NK-92 (cell line): ENCODE measurements around the gene KANK2.
"Not testable (repeated sequence)": the region's sequence is repeated elsewhere in the genome, so short reads cannot be mapped to it uniquely, and the experiment has no call there.

Experiments
- DNase-seq: peaks from one replicate; lab custom pipeline; 2025; ENCODE audit not compliant: unreplicated experiment; lab: John Stamatoyannopoulos, UW

KANK2 gene

GRCh38 chr19:11175920-11176319, 21.4 kb downstream of the KANK2 start:
- DNase-seq: no peak

GRCh38 chr19:11174336-11174735, 23.0 kb downstream of the KANK2 start:
- no peak for DNase-seq

GRCh38 chr19:11173516-11174155, 23.7 kb downstream of the KANK2 start:
- DNase-seq: no peak

GRCh38 chr19:11172576-11172975, 24.8 kb downstream of the KANK2 start:
- DNase-seq: no peak

- DNase-seq: no peak
Measured at GRCh38 chr19:11171144-11171543, 26.2 kb downstream of the KANK2 start.

- no peak for DNase-seq
Measured at GRCh38 chr19:11169896-11170678, 27.3 kb downstream of the KANK2 start.

GRCh38 chr19:11168568-11168967, 28.8 kb downstream of the KANK2 start:
- DNase-seq: no peak

GRCh38 chr19:11166281-11167142, 30.8 kb downstream of the KANK2 start:
- no peak for DNase-seq

- no peak for DNase-seq
Measured at GRCh38 chr19:11165486-11166030, 31.8 kb downstream of the KANK2 start.

GRCh38 chr19:11164879-11165406, 32.4 kb downstream of the KANK2 start:
- DNase-seq: no peak

- DNase-seq: no peak
Measured at GRCh38 chr19:11164296-11164695, 33.0 kb downstream of the KANK2 start.

GRCh38 chr19:11160440-11160768, 36.9 kb downstream of the KANK2 start:
- DNase-seq: not testable (repeated sequence)

GRCh38 chr19:11159598-11160439, 37.5 kb downstream of the KANK2 start:
- no peak for DNase-seq

GRCh38 chr19:11155373-11156120, 41.8 kb downstream of the KANK2 start, which contains the start of gene SPC24:
SPC24 (minus strand) TSS chr19:11155782; CDS start chr19:11155776, 6 bp downstream.
- peak; percentile 37 for DNase-seq

GRCh38 chr19:11154683-11155047, 42.7 kb downstream of the KANK2 start:
- DNase-seq: no peak

- no peak for DNase-seq
Measured at GRCh38 chr19:11152318-11153062, 44.9 kb downstream of the KANK2 start.

GRCh38 chr19:11151181-11151580, 46.2 kb downstream of the KANK2 start:
- DNase-seq: no peak

- DNase-seq: no peak
Measured at GRCh38 chr19:11148001-11148400, 49.3 kb downstream of the KANK2 start.

- DNase-seq: no peak
Measured at GRCh38 chr19:11145536-11145924, 51.8 kb downstream of the KANK2 start.
